ENCODE measurements around the gene TBC1D24.

Gene TBC1D24

DNA sequence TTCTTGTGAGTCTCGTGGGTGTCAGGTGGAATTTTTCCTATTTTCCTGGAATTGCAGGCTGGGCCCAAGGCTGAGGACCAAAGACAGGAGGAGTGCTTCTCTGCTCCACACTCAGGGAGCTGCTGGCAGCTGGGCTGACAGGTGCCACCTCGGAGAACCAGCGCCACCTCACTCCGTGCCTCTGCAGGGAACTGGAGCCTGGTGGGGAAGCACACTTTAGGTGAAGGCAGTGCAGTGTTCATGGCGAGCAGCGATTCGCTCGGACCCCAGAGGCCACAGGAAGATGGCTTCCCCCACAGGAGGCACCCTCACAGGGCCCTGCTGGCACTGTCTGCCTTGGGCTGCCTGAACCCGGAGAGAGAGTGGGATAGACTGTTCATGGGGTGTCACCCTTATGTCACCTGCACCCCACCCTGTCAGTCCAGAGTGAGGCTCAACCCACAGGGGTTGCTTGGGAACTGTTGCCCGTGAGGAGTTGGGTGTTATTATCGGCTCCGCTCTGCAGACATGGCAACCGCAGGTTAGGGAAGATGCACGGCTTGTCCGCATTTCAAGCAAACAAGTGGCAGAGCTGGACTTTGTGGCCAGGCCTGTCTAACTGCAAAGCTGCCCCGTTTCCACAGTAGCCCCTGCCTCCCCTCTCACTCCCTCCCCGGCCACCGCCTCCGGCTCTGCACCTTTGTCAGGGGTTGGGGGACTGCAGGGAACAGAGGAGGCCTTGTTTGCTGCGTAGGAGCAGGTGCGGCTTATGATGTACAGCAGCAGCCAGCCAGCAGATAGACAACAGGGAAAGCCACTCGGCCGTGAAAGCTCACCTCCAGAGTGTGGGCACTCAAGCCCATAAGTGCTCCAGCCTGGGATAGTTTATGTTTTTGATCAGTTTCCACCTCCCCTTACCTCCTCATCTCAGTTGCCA lies 15.5 kb downstream of the TBC1D24 start:
- no peaks in the 10 kb centered on the region for H3K36me3 ChIP-seq (replicated peaks; ENCODE audit: low read depth, low read length)
- H3K9me3 ChIP-seq (ENCODE audit: insufficient read depth, low read length) = no peaks in the 10 kb centered on the region
- no peak overlapping the region for H2AFZ ChIP-seq (ENCODE audit: low read depth, low read length)
- peaks cover 20% of the 10 kb centered on the region for H3K4me1 ChIP-seq (ENCODE audit: low read length)
- H3K27ac ChIP-seq (ENCODE audit: low read length) = no peak overlapping the region
- H3K4me2 ChIP-seq (ENCODE audit: low read length) = no peak overlapping the region
- TF ChIP-seq, protein P1, sequence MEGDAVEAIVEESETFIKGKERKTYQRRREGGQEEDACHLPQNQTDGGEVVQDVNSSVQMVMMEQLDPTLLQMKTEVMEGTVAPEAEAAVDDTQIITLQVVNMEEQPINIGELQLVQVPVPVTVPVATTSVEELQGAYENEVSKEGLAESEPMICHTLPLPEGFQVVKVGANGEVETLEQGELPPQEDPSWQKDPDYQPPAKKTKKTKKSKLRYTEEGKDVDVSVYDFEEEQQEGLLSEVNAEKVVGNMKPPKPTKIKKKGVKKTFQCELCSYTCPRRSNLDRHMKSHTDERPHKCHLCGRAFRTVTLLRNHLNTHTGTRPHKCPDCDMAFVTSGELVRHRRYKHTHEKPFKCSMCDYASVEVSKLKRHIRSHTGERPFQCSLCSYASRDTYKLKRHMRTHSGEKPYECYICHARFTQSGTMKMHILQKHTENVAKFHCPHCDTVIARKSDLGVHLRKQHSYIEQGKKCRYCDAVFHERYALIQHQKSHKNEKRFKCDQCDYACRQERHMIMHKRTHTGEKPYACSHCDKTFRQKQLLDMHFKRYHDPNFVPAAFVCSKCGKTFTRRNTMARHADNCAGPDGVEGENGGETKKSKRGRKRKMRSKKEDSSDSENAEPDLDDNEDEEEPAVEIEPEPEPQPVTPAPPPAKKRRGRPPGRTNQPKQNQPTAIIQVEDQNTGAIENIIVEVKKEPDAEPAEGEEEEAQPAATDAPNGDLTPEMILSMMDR (IDR thresholded peaks at IDR 0.05; ENCODE audit: low read depth, low read length) = no peak
- no peak for TF ChIP-seq EZH2phosphoT487 (IDR thresholded peaks at IDR 0.05; ENCODE audit: low read depth)
- no peak overlapping the region for H3K9ac ChIP-seq (ENCODE audit: low read length)
- no peak overlapping the region for H3K4me3 ChIP-seq (ENCODE audit: low read length)
- 0 out of 2 replicates have a peak, but pooled peaks cover 5% of the 10 kb centered on the region for H3K79me2 ChIP-seq (ENCODE audit: low read length)
- H3K27me3 ChIP-seq (ENCODE audit: low read depth, low read length) = no peaks in the 10 kb centered on the region
- no peaks in the 10 kb centered on the region for H4K20me1 ChIP-seq (ENCODE audit: insufficient read depth, low read length)

DNA sequence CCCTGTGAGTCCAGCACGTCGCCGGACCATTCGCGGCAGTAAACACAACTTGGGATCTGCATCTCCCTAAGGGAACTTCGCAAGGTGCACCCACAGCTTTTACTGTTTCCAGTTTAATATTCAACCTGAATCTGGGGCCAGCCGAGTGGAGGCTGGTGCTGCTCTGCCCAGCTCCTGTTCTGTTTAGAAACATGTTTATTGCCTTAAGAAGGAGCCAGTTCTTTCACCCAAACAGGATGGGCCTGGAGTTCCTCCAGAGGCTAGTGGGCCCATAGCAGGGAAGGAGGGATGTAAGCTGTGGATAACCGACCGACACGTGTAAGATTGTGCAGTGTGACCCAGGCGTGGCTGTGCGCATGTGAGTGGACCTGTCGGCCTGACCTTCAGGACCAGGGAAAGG lies 17.4 kb downstream of the TBC1D24 start:
- Histone ChIP-seq H3K4me3 (ENCODE audit: low read length) (no peak overlapping the region), H4K20me1 (ENCODE audit: insufficient read depth, low read length) (no peaks in the 10 kb centered on the region), H3K36me3 (replicated peaks; ENCODE audit: low read depth, low read length) (no peaks in the 10 kb centered on the region), H3K79me2 (ENCODE audit: low read length) (0 out of 2 replicates have a peak, but pooled peaks cover 5% of the 10 kb centered on the region), H3K27ac (ENCODE audit: low read length) (no peak overlapping the region), H2AFZ (ENCODE audit: low read depth, low read length) (no peak overlapping the region), H3K4me2 (ENCODE audit: low read length) (no peak overlapping the region), H3K9me3 (ENCODE audit: insufficient read depth, low read length) (no peaks in the 10 kb centered on the region), H3K27me3 (ENCODE audit: low read depth, low read length) (no peaks in the 10 kb centered on the region), H3K4me1 (ENCODE audit: low read length) (peaks cover 11% of the 10 kb centered on the region), H3K9ac (ENCODE audit: low read length) (no peak overlapping the region)
- TF ChIP-seq, protein P1 (IDR thresholded peaks at IDR 0.05; ENCODE audit: low read depth, low read length) = no peak
- no peak for TF ChIP-seq EZH2phosphoT487 (IDR thresholded peaks at IDR 0.05; ENCODE audit: low read depth)

DNA sequence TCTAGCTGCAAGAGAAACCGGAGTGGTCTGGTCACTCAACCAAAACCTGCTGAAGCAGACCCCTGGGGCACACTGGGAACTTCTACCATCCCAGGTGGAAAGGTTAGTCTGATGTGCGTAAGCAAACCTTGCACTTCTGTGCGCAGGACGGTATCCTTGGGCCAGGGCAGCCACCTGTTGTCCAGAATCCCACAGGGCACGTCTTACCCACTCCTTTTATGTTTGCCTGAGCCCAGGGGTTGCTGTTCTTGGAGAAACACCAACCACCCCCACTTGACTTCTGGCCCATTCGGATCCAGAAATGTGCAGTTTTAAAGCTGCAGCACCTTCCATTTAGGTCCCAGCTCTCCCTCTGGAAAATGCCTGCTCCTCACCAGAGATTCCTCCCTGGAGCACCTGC lies 18.7 kb downstream of the TBC1D24 start:
- no peak for TF ChIP-seq EZH2phosphoT487 (IDR thresholded peaks at IDR 0.05; ENCODE audit: low read depth)
- TF ChIP-seq, protein P1 (IDR thresholded peaks at IDR 0.05; ENCODE audit: low read depth, low read length) = no peak
- Histone ChIP-seq H3K4me3 (ENCODE audit: low read length) (no peak overlapping the region), H3K36me3 (replicated peaks; ENCODE audit: low read depth, low read length) (no peaks in the 10 kb centered on the region)

DNA sequence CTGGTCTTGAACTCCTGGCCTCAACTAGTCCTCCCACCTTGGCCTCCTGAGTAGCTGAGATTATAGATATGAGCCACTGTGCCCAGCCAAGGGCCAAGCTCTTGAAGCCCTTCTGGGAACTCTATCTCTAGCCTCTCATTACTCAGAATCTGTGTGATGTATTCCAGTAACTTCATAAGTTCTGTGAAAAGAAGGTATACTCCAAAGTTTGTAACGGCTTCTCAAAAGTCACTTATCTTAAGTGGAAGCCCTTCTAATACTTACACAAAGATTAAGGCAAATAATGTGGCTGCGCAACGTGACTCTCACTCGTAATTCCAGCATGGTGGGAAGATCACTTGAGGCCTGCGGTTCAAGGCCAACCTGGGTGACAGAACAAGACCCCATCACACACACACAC lies 19.7 kb downstream of the TBC1D24 start:
- Histone ChIP-seq H3K27me3 (ENCODE audit: low read depth, low read length) (no peaks in the 10 kb centered on the region), H3K4me3 (ENCODE audit: low read length) (no peak overlapping the region), H3K36me3 (replicated peaks; ENCODE audit: low read depth, low read length) (no peaks in the 10 kb centered on the region), H2AFZ (ENCODE audit: low read depth, low read length) (no peak overlapping the region), H3K79me2 (ENCODE audit: low read length) (no peaks in the 10 kb centered on the region), H3K4me2 (ENCODE audit: low read length) (no peak overlapping the region), H3K9me3 (ENCODE audit: insufficient read depth, low read length) (no peaks in the 10 kb centered on the region), H3K4me1 (ENCODE audit: low read length) (no peaks in the 10 kb centered on the region), H3K9ac (ENCODE audit: low read length) (no peak overlapping the region), H4K20me1 (ENCODE audit: insufficient read depth, low read length) (no peaks in the 10 kb centered on the region), H3K27ac (ENCODE audit: low read length) (no peak overlapping the region)
- no peak for TF ChIP-seq EZH2phosphoT487 (IDR thresholded peaks at IDR 0.05; ENCODE audit: low read depth)
- TF ChIP-seq, protein P1 (IDR thresholded peaks at IDR 0.05; ENCODE audit: low read depth, low read length) = no peak

More for the DNA sequence above, 18.7 kb downstream of the TBC1D24 start:
- Histone ChIP-seq H3K79me2 (ENCODE audit: low read length) (no peaks in the 10 kb centered on the region), H3K9ac (ENCODE audit: low read length) (no peak overlapping the region), H3K4me2 (ENCODE audit: low read length) (no peak overlapping the region), H4K20me1 (ENCODE audit: insufficient read depth, low read length) (no peaks in the 10 kb centered on the region), H3K27ac (ENCODE audit: low read length) (no peak overlapping the region), H2AFZ (ENCODE audit: low read depth, low read length) (no peak overlapping the region), H3K9me3 (ENCODE audit: insufficient read depth, low read length) (no peaks in the 10 kb centered on the region), H3K4me1 (ENCODE audit: low read length) (no peaks in the 10 kb centered on the region), H3K27me3 (ENCODE audit: low read depth, low read length) (no peaks in the 10 kb centered on the region)
